OCI-LY1 (cell line): ENCODE measurements around the gene GPR21.

Experiments
- CTCF ChIP-seq: fragments of 200-600 bp; sonication (generic), shearing (Covaris generic); IDR thresholded peaks from 2 replicates; pipeline ENCODE4 v1.5.1; 2017; ENCODE audit warnings: mild to moderate bottlenecking, antibody characterized with exemption, low read length, moderate library complexity, mixed read lengths
- EZH2 ChIP-seq: fragments of 200-600 bp; sonication (generic), shearing (Covaris generic); IDR thresholded peaks from 2 replicates; pipeline ENCODE4 v1.8.0; 2017; ENCODE audit warnings: borderline replicate concordance, mixed run types, mild to moderate bottlenecking, antibody characterized with exemption, low read length, moderate library complexity, mixed read lengths

DNA sequence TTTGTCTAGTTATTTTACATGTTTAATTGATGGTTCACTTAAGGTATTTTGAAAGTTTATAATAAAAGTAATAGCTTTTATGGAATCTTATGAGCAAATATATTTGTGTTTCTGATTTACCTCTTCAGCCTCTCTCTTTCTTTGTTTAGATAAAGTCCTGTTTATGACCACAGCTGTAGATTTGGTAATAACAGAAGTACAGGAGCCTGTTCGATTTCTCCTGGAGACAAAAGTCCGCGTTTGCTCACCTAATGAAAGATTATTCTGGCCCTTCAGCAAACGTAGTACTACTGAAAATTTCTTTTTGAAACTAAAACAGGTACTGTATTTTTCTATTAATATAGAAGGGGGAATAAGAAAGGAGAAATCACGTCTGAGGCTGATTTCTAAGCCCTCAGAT is 35.0 kb upstream of the GPR21 start:
- no peak for TF ChIP-seq CTCF
- no peak for TF ChIP-seq EZH2
